Stomach (tissue), 9 donors: ENCODE data around the gene AGTRAP. TPM values are rescaled to one million over a fixed set of nuclear protein-coding genes. Genes with fewer than 3 reads are reported as not detected.

Experiments used
- DNase-seq, 2 donors: peaks; one replicate each; pipeline versions ENCODE4 v3.0.0 to v3.0.0-alpha.2; 2013 to 2019
- H3K27ac ChIP-seq, 5 donors: fragments of 200-600 bp in 4 of 5; sonication (generic) in 4 of 5; one replicate each; pipeline ENCODE4 v1.5.1; 2013 to 2019; ENCODE audit warnings: mild to moderate bottlenecking in 1 of 5, moderate library complexity in 1 of 5
- H3K27me3 ChIP-seq, 3 donors: fragments of 200-600 bp; sonication (generic); one replicate each; pipeline ENCODE4 v1.5.1; 2017 to 2019; ENCODE audit warnings: mixed run types in 1 of 3
- H3K36me3 ChIP-seq, 4 donors: fragments of 200-600 bp; sonication (generic); 1 replicate in 3 of 4; 2 replicates in 1 of 4; pipeline ENCODE4 v1.5.1; 2016 to 2019
- H3K4me1 ChIP-seq, 4 donors: fragments of 200-600 bp; sonication (generic); one replicate each; pipeline ENCODE4 v1.5.1; 2016 to 2019
- H3K4me3 ChIP-seq, 4 donors: fragments of 200-600 bp; sonication (generic) in 3 of 4; one replicate each; pipeline ENCODE4 v1.5.1; 2016 to 2019; ENCODE audit warnings: mild to moderate bottlenecking in 1 of 4
- H3K9me3 ChIP-seq, 4 donors: fragments of 200-600 bp; sonication (generic); one replicate each; pipeline ENCODE4 v1.5.1; 2016 to 2019
- CTCF ChIP-seq, 7 experiments: fragments of 450-650 bp in 4 of 7; fragments of 200-600 bp in 3 of 7; sonication (generic) in 3 of 7; IDR thresholded peaks; one replicate each; pipeline ENCODE4 v1.5.1; 2016 to 2019; ENCODE audit warnings: antibody characterized with exemption in 7 of 7, control low read depth in 2 of 7, mild to moderate bottlenecking in 1 of 7
- EP300 ChIP-seq: sonication (generic); formaldehyde crosslinking; IDR thresholded peaks from one replicate; pipeline ENCODE4 v1.6.1; 2017; ENCODE audit warnings: antibody characterized with exemption
- POLR2A ChIP-seq, 4 donors: fragments of 450-650 bp; IDR thresholded peaks; one replicate each; pipeline ENCODE4 v1.6.1; 2016; ENCODE audit warnings: antibody characterized with exemption in 4 of 4, control low read depth in 2 of 4, mild to moderate bottlenecking in 1 of 4, moderate library complexity in 1 of 4
- POLR2AphosphoS5 ChIP-seq, 3 donors: sonication (generic); formaldehyde crosslinking; IDR thresholded peaks; one replicate each; pipeline ENCODE4 v1.6.1; 2016; ENCODE audit warnings: antibody characterized with exemption in 3 of 3
- WGBS, 5 donors: extraction: QIAGEN DNeasy Blood & Tissue Kit in 3 of 5; methylation state at CpG; one replicate each; pipeline versions ENCODE4 v1.1.5 to v1.1.7; 2013 to 2018; 5-methylcytosine and 5-hydroxymethylcytosine counted together
- intact Hi-C: fragments of 100-400 bp; cut with DNase I; formaldehyde crosslinking; loops from one replicate; pipeline ENCODE4 v1.15.1; 2023; ENCODE audit warnings: low total_unique reads
- polyA plus RNA-seq, 3 donors: library from polyadenylated mRNA; stranded (reverse); fragments of 200-250 nt; gene quantifications; one replicate each; pipeline ENCODE4 v1.2.3, GENCODE V29; 2013
- total RNA-seq, 5 donors: library from RNA; depleted of rRNA; stranded (reverse); fragments of >200 nt; gene quantifications; one replicate each; pipeline versions ENCODE4 v1.1.0 to v1.2.3, GENCODE V29; 2014 to 2016
- donor health status: healthy with polysubstance abuse.
- donor health status: Bipolar disorder and iron deficiency.
- donor health status: healthy.

AGTRAP gene
- total and polyA plus RNA-seq, 8 donors: 4.1 to 76.3 (median 30.2) TPM

- 75 to 83% (median 77%) methylated on average over 7 to 14 of the region's 14 CpGs for WGBS, 5 donors
- H3K4me3 ChIP-seq: peak overlapping the region in 1 of 4 donors; percentile 22
- peaks cover 66 to 87% (median 84%) of the 10 kb centered on the region in 4 donors for H3K4me1 ChIP-seq
Observed at GRCh38 chr1:11787804-11788436, 52.0 kb downstream of the AGTRAP start.

GRCh38 chr1:11788549-11789053 lies 52.7 kb downstream of the AGTRAP start:
- Histone ChIP-seq H3K27me3 (no peaks in the 10 kb centered on the region), H3K9me3 (no peaks in the 10 kb centered on the region), H3K4me1 (peaks cover 66 to 90% (median 84%) of the 10 kb centered on the region in 4 donors), H3K36me3 (peaks cover under 1 to 33% (median 28%) of the 10 kb centered on the region in 4 donors), H3K4me3 (no peak overlapping the region), H3K27ac (peak overlapping the region; percentile 58 to 97 (median 93))
- intact Hi-C loops: no loop called here
- peak in 1 of 2 donors; percentile 45 for DNase-seq
- no peak for TF ChIP-seq EP300
- no peak for TF ChIP-seq POLR2AphosphoS5 (IDR thresholded peaks at IDR 0.05)
- TF ChIP-seq POLR2A (IDR thresholded peaks at IDR 0.05): no peak
- no peak for TF ChIP-seq CTCF (IDR thresholded peaks at IDR 0.05)
- 57 to 78% (median 65%) methylated on average over 13 to 14 of the region's 14 CpGs for WGBS, 5 donors

More at GRCh38 chr1:11787804-11788436, 52.0 kb downstream of the AGTRAP start:
- Histone ChIP-seq H3K27ac (peak overlapping the region; percentile 58 to 97 (median 93)), H3K27me3 (no peaks in the 10 kb centered on the region), H3K9me3 (no peaks in the 10 kb centered on the region), H3K36me3 (peaks cover 0 to 27% (median 21%) of the 10 kb centered on the region in 4 donors)
- DNase-seq: no peak
- no peak for TF ChIP-seq EP300
- intact Hi-C loops: no loop called here

GRCh38 chr1:11789126-11790067 lies 53.5 kb downstream of the AGTRAP start:
- no peak for DNase-seq
- 67 to 75% (median 71%) methylated on average over 11 to 13 of the region's 13 CpGs for WGBS, 5 donors
- Histone ChIP-seq H3K27ac (peak overlapping the region; percentile 58 to 97 (median 93)), H3K27me3 (no peaks in the 10 kb centered on the region), H3K9me3 (no peaks in the 10 kb centered on the region), H3K4me3 (no peak overlapping the region), H3K4me1 (peaks cover 66 to 88% (median 82%) of the 10 kb centered on the region in 4 donors), H3K36me3 (peaks cover 8 to 41% (median 36%) of the 10 kb centered on the region in 4 donors)
- intact Hi-C loops: loop anchor here (10.0 kb wide), 1 partner anchor 55 kb away; the partner anchor contains the start of gene AGTRAP
- TF ChIP-seq EP300 (no peak), POLR2A (IDR thresholded peaks at IDR 0.05) (no peak), CTCF (IDR thresholded peaks at IDR 0.05) (no peak), POLR2AphosphoS5 (IDR thresholded peaks at IDR 0.05) (no peak)

GRCh38 chr1:11790101-11790879 lies 54.4 kb downstream of the AGTRAP start:
- Histone ChIP-seq H3K9me3 (no peaks in the 10 kb centered on the region), H3K27ac (peak overlapping the region; percentile 58 to 97 (median 93)), H3K4me1 (peaks cover 59 to 84% (median 73%) of the 10 kb centered on the region in 4 donors), H3K27me3 (no peaks in the 10 kb centered on the region), H3K36me3 (peaks cover 17 to 50% (median 45%) of the 10 kb centered on the region in 4 donors), H3K4me3 (no peak overlapping the region)
- no peak for DNase-seq
- no peak for TF ChIP-seq CTCF (IDR thresholded peaks at IDR 0.05)
- TF ChIP-seq POLR2AphosphoS5 (IDR thresholded peaks at IDR 0.05): no peak
- no peak for TF ChIP-seq POLR2A (IDR thresholded peaks at IDR 0.05)
- no peak for TF ChIP-seq EP300
- WGBS, 5 donors: 66 to 78% (median 74%) methylated on average over 16 to 20 of the region's 20 CpGs
- intact Hi-C loops: loop anchor here (10.0 kb wide), 1 partner anchor 55 kb away; the partner anchor contains the start of gene AGTRAP
